Measurements from ENCODE around the gene C16orf92.
A peak's percentile ranks its signal among the peaks of the same experiment; 100 is the strongest.

Gene C16orf92

GRCh38 chr16:29989111-29989858 lies 33.7 kb upstream of the C16orf92 start:
- DNase-seq = no peak

- no peak for DNase-seq
Measured at GRCh38 chr16:29990034-29990433, 33.0 kb upstream of the C16orf92 start.

- no peak for DNase-seq
Measured at GRCh38 chr16:29990883-29991570, 32.0 kb upstream of the C16orf92 start.

- DNase-seq = no peak
Measured at GRCh38 chr16:29991571-29991904, 31.5 kb upstream of the C16orf92 start.

- no peak for DNase-seq
Measured at GRCh38 chr16:29992344-29992967, 30.5 kb upstream of the C16orf92 start.

GRCh38 chr16:29993191-29993902 lies 29.7 kb upstream of the C16orf92 start:
- DNase-seq = no peak

- DNase-seq = no peak
Measured at GRCh38 chr16:29993903-29994599, 28.9 kb upstream of the C16orf92 start.

- peak; percentile 90 for DNase-seq
Measured at GRCh38 chr16:29994600-29995323, 28.2 kb upstream of the C16orf92 start.

GRCh38 chr16:29995324-29995910 lies 27.6 kb upstream of the C16orf92 start, which contains the start of gene HIRIP3:
TSS of gene HIRIP3 (minus strand) at chr16:29995617. CDS start at chr16:29995605, 12 bp downstream.
- DNase-seq = peak; percentile 95

GRCh38 chr16:29995911-29996765 lies 26.9 kb upstream of the C16orf92 start, which contains the start of gene INO80E:
TSS of gene INO80E (plus strand) at chr16:29996241. CDS start at chr16:29996311, 70 bp downstream.
- DNase-seq = peak; percentile 100

GRCh38 chr16:29996766-29997250 lies 26.2 kb upstream of the C16orf92 start:
- DNase-seq = no peak

- DNase-seq = no peak
Measured at GRCh38 chr16:29999605-30000004, 23.4 kb upstream of the C16orf92 start.

- DNase-seq = no peak
Measured at GRCh38 chr16:30000735-30001631, 22.0 kb upstream of the C16orf92 start.

GRCh38 chr16:30002614-30003346 lies 20.2 kb upstream of the C16orf92 start:
- no peak for DNase-seq

- no peak for DNase-seq
Measured at GRCh38 chr16:30003670-30004423, 19.2 kb upstream of the C16orf92 start.

- no peak for DNase-seq
Measured at GRCh38 chr16:30004424-30004776, 18.6 kb upstream of the C16orf92 start.

- DNase-seq = no peak
Measured at GRCh38 chr16:30004811-30005242, 18.2 kb upstream of the C16orf92 start.

All from activated effector memory CD4-positive, alpha-beta T cell treated with anti-CD3 and anti-CD28 coated beads, Interleukin-2, amount 50 U/mL, for 16 hours (primary cell).